GM12801 (cell line): ENCODE data around the gene AK4.

Experiments used
- TF ChIP-seq, protein P1 (sequence below): IDR thresholded peaks from one replicate; pipeline ENCODE4 v1.5.1; 2011; ENCODE audit warnings: control low read depth; ENCODE audit not compliant: insufficient read length; ENCODE audit errors: extremely low read depth

The AK4 gene

DNA sequence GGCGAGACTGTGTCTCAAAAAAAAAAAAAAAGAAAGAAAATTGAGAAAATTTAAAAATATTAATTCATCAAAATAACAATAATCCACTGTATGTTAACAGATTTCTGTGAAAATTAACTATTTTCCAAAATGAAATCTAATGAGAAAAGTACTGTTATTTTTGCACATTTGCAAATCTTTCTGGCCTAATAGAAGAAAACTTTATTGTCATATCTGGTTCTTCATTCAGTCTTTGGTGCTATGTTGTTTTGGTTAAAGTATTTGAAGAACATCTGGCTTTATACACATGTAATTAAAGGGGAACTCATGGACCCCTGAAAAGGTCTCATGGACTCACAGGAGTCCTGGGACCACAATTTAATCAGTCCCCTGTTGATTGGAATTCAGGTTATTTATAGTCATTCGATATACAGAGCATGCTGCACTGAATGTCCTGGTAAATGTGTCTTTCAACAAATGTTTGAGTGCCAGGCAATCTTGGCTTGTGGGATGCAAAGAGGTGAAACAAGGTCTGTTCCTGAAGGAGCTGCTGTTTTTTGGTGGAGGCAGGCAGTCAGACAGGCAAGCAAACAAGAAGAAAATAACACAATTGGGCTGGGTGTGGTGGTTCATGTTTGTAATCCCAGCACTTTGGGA, 9.0 kb downstream of the AK4 start:
- TF ChIP-seq, protein P1, sequence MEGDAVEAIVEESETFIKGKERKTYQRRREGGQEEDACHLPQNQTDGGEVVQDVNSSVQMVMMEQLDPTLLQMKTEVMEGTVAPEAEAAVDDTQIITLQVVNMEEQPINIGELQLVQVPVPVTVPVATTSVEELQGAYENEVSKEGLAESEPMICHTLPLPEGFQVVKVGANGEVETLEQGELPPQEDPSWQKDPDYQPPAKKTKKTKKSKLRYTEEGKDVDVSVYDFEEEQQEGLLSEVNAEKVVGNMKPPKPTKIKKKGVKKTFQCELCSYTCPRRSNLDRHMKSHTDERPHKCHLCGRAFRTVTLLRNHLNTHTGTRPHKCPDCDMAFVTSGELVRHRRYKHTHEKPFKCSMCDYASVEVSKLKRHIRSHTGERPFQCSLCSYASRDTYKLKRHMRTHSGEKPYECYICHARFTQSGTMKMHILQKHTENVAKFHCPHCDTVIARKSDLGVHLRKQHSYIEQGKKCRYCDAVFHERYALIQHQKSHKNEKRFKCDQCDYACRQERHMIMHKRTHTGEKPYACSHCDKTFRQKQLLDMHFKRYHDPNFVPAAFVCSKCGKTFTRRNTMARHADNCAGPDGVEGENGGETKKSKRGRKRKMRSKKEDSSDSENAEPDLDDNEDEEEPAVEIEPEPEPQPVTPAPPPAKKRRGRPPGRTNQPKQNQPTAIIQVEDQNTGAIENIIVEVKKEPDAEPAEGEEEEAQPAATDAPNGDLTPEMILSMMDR, result no peak

DNA sequence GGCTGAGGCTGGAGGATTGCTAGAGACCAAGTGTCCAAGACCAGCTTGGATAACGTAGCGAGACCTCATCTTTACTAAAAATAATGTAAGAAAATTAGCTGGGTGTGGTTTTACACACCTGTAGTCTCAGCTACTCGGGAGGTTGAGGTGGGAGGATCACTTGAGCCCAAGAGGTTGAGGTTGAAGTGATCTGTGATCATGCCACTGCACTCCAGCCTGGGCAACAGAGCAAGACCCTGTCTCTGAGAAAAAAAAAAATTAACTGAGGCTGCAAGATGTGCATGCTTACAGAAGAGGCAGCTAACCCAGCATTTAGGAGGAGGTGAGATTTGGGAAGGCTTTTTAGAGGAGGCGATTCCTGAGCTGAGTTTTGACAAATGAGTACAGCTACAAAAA, 9.5 kb downstream of the AK4 start:
- TF ChIP-seq, protein P1, result no peak

DNA sequence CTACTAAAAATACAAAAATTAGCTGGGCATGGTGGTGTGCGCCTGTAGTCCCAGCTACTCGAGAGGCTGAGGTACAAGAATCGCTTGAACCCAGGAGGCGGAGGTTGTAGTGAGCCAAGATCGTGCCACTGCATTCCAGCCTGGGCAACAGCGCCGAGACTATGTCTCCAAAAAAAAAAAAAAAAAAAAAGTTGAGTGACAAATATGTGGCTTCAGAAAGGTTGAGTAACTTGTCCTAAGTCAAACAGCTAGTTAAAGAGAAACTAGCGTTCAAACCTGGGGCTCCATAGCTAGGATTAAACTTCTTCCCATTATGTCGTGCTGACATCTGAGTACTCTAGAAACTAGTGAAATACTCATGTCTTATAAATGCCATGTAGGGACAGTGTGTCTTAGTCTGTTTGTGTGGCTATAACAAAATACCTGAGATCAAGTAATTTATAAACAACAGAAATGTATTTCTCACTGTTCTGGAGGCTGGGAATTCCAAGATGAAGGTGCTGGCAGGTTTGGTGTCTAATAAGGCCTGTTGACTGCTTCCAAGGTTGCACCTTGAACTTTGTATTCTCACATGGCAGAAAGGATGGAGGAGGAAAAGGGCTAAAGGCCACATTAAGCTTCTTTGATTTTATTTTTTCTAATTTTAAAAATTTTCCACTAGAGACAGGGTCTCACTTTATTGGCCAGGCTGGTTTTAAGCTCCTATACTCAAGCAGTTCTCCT, 12.0 kb downstream of the AK4 start:
- TF ChIP-seq, protein P1, result no peak

DNA sequence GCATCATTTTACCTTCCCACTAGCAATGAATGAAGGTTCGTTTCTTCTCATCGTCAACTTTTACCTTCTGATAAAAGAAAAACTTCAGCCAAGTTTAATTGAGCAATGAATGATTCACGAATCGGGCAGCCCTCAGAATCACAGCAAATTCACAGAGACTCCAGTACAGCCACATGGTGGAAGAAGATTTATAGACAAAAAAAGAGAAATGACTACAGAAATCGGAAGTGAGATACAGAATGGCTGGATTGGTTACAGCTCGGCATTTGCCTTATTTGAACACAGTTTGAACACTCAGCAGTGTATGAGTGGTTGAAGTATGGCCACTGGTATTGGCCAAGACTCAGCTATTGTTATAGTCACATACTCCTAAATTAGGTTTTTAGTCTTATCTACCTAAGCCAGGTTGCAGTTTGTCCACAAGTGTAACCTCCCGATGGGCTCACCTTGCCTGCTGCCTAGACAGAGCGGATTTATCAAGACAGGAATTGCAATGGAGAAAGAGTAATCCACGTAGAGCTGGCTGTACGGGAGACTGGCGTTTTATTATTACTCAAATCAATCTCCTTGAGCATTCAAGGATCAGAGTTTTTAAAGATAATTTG, 15.3 kb downstream of the AK4 start:
- TF ChIP-seq, protein P1, result no peak

DNA sequence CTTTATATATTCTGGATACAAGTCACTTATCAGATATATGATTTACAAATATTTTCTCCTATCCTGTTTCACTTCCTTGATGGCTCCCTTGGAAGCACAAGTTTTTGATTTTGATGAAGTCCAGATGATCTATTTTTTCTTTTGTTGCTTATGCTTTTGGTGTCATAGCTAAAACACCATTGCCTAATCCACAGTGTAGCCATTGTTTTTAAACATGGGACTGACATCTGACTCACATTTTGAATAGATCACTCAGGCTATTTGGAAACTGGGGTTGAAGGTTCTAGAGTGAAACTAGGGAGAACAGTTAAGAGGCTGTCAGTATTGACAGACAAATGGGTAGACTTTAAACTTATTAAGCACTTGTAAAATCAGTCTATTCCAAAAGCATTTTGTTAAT, 16.6 kb downstream of the AK4 start:
- TF ChIP-seq, protein P1, result no peak

DNA sequence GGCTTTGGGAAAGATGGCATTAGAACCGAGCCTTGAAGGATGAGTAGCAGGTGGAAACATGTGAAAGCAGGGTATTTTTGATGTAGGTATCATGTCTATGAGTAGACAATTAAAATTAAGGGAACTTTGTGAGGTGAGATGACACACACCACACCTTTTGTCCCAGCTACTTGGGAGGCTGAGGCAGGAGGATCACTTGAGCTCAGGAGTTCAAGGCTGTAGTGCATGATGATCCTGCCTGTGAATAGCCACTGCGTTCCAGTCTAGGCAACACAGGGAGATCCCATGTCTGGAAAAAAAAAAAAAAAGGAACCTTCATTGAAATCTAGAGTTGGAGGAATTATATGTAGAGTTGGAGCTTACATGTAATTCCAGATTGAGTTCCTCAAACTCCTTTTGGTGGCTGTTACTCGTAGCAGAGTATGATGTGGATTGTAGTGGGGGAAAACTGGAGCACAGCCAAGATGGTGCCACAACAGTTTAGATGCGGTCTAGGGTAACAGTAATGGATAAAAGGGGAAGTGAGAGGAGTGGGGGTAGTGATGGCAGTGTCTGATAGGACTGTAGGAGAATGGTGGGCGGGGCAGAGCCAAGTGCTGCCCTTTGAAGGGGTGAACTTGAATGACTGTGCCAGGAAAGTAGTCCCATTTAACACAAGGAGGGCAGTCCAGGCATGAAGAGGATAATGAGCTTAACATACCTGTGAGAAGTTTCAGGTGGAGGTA, 17.4 kb downstream of the AK4 start:
- TF ChIP-seq, protein P1, result no peak
